IMR-90 (cell line): ENCODE data around the gene STARD13. TPM values are rescaled to one million over a fixed set of nuclear protein-coding genes. Genes with fewer than 3 reads are reported as not detected.

Experiments used
- ATAC-seq: fragments of 200-7000 bp; cut with Tn5 transposase; 2 replicates; pipeline ENCODE4 v1.9.1; 2020; ENCODE audit warnings: low read depth, mild to moderate bottlenecking, moderate library complexity
- BruUV-seq: library from RNA; stranded (reverse); fragments of 400-500 nt; replicated peaks from 2 replicates; lab custom pipeline; 2021; lab: Mats Ljungman, UMichigan
- CTCF ChIA-PET: fragments of 300-600 bp; formaldehyde crosslinking; extraction: SDS; loops from one replicate; lab custom pipeline; 2021; ENCODE audit warnings: antibody characterized with exemption; lab: Yijun Ruan, JAX
- POLR2A ChIA-PET: fragments of 300-600 bp; sonication (Branson Sonifier 250); formaldehyde crosslinking; loops from one replicate; lab custom pipeline; 2022; ENCODE audit warnings: antibody characterized with exemption; ENCODE audit not compliant: unreplicated experiment; lab: Charles Lee
- DNase-seq: peaks from one replicate; pipeline ENCODE4 v3.0.0; 2013
- H2AFZ ChIP-seq: replicated peaks from 2 replicates; pipeline ENCODE3; 2013; ENCODE audit warnings: low read length, mild to moderate bottlenecking; ENCODE audit not compliant: poor library complexity
- H2AK5ac ChIP-seq: 2 replicates; pipeline ENCODE4 v1.6.1; 2013; ENCODE audit warnings: low read depth, low read length, inconsistent platforms
- H2AK9ac ChIP-seq: replicated peaks from 2 replicates; pipeline ENCODE3; 2013; ENCODE audit warnings: mild to moderate bottlenecking, low read depth, low read length, moderate library complexity; ENCODE audit not compliant: poor library complexity
- H2BK120ac ChIP-seq: 2 replicates; pipeline ENCODE4 v1.6.1; 2013; ENCODE audit warnings: low read depth, low read length, inconsistent platforms
- H2BK15ac ChIP-seq: 3 replicates; pipeline ENCODE4 v1.6.1; 2013; ENCODE audit warnings: low read depth, low read length, inconsistent platforms
- H2BK20ac ChIP-seq: 2 replicates; pipeline ENCODE4 v1.6.1; 2013; ENCODE audit warnings: low read depth, mild to moderate bottlenecking, inconsistent platforms, low read length, moderate library complexity
- H2BK5ac ChIP-seq: 2 replicates; pipeline ENCODE4 v1.6.1; 2013; ENCODE audit warnings: mild to moderate bottlenecking, low read depth, low read length, inconsistent platforms; ENCODE audit not compliant: poor library complexity, severe bottlenecking
- H3K14ac ChIP-seq: replicated peaks from 2 replicates; pipeline ENCODE4 v1.6.1; 2013; ENCODE audit warnings: low read depth, low read length, inconsistent platforms
- H3K18ac ChIP-seq: 2 replicates; pipeline ENCODE4 v1.6.1; 2013; ENCODE audit warnings: low read depth, low read length, control low read depth
- H3K23ac ChIP-seq: 2 replicates; pipeline ENCODE4 v1.6.1; 2013; ENCODE audit warnings: low read depth, low read length, inconsistent platforms
- H3K27ac ChIP-seq: 2 replicates; pipeline ENCODE4 v1.5.1; 2013; ENCODE audit warnings: mild to moderate bottlenecking, control low read depth, low read length; ENCODE audit not compliant: insufficient read depth
- H3K27me3 ChIP-seq: 2 replicates; pipeline ENCODE4 v1.6.1; 2013; ENCODE audit warnings: low read length; ENCODE audit not compliant: control insufficient read depth, insufficient read depth
- H3K36me3 ChIP-seq: 2 replicates; pipeline ENCODE4 v1.6.1; 2013; ENCODE audit warnings: low read length, mixed read lengths; ENCODE audit not compliant: control insufficient read depth, insufficient read depth
- H3K4ac ChIP-seq: 2 replicates; pipeline ENCODE4 v1.6.1; 2013; ENCODE audit warnings: low read depth, low read length, inconsistent platforms
- H3K4me1 ChIP-seq: 2 replicates; pipeline ENCODE4 v1.6.1; 2013; ENCODE audit warnings: low read length, mixed read lengths; ENCODE audit not compliant: control insufficient read depth, insufficient read depth
- H3K4me2 ChIP-seq: 2 replicates; pipeline ENCODE4 v1.6.1; 2013; ENCODE audit warnings: low read depth, mild to moderate bottlenecking, control low read depth, low read length, moderate library complexity
- H3K4me3 ChIP-seq: 2 replicates; pipeline ENCODE4 v1.5.1; 2013; ENCODE audit warnings: low read depth, mild to moderate bottlenecking, control low read depth, low read length, moderate library complexity; ENCODE audit not compliant: insufficient read depth
- H3K56ac ChIP-seq: 2 replicates; pipeline ENCODE4 v1.6.1; 2013; ENCODE audit warnings: low read length, inconsistent platforms; ENCODE audit not compliant: insufficient read depth; ENCODE audit errors: extremely low read depth
- H3K79me1 ChIP-seq, 2 experiments: 2 replicates each; pipeline ENCODE4 v1.6.1; 2013; ENCODE audit warnings: low read length in 2 of 2, inconsistent platforms in 1 of 2, low read depth in 1 of 2
- H3K9ac ChIP-seq: 2 replicates; pipeline ENCODE4 v1.6.1; 2013; ENCODE audit warnings: low read depth, low read length, control low read depth
- H3K9me1 ChIP-seq: 2 replicates; pipeline ENCODE4 v1.6.1; 2013; ENCODE audit warnings: low read length, inconsistent platforms; ENCODE audit not compliant: insufficient read depth
- H3K9me3 ChIP-seq: 2 replicates; pipeline ENCODE4 v1.6.1; 2013; ENCODE audit warnings: low read length; ENCODE audit not compliant: control insufficient read depth, insufficient read depth
- H4K20me1 ChIP-seq: 2 replicates; pipeline ENCODE4 v1.6.1; 2013; ENCODE audit warnings: low read length, inconsistent platforms; ENCODE audit not compliant: insufficient read depth
- H4K5ac ChIP-seq: 2 replicates; pipeline ENCODE4 v1.6.1; 2013; ENCODE audit warnings: mild to moderate bottlenecking, low read depth, low read length, control low read depth
- H4K8ac ChIP-seq, 2 experiments: 2 replicates each; pipeline ENCODE4 v1.6.1; 2013; ENCODE audit warnings: low read depth in 2 of 2, low read length in 2 of 2, control low read depth in 1 of 2, inconsistent platforms in 1 of 2
- H4K91ac ChIP-seq: 2 replicates; pipeline ENCODE4 v1.6.1; 2013; ENCODE audit warnings: low read depth, low read length, inconsistent platforms; ENCODE audit not compliant: insufficient read depth
- RAD21 ChIP-seq: IDR thresholded peaks from 2 replicates; pipeline ENCODE4 v1.6.1; 2012; ENCODE audit warnings: low read length, improper control_type of control experiment
- RCOR1 ChIP-seq: IDR thresholded peaks from 2 replicates; pipeline ENCODE4 v1.6.1; 2012; ENCODE audit warnings: mild to moderate bottlenecking, low read length, improper control_type of control experiment; ENCODE audit not compliant: insufficient replicate concordance
- USF2 ChIP-seq: fragments of 150-350 bp; IDR thresholded peaks from 2 replicates; pipeline ENCODE4 v1.6.1; 2017; ENCODE audit warnings: mild to moderate bottlenecking, antibody characterized with exemption, low read length, low read depth
- WGBS, 2 experiments: methylation state at CpG; one replicate each; pipeline versions ENCODE4 v1.1.5 to v1.1.7; 2013; ENCODE audit warnings: missing lambda C conversion rate in 2 of 2; ENCODE audit not compliant: insufficient read length in 1 of 2; ENCODE audit errors: extremely low coverage in 2 of 2; 5-methylcytosine and 5-hydroxymethylcytosine counted together
- dilution Hi-C: fragments of 300-500 bp; cut with HindIII; formaldehyde crosslinking; loops from one replicate; pipeline ENCODE4 v1.14.3; 2018; ENCODE audit warnings: low sequenced_read_pairs; ENCODE audit not compliant: unreplicated experiment
- in situ Hi-C: fragments of 300-500 bp; cut with MboI; formaldehyde crosslinking; loops from 3 replicates; pipeline ENCODE4 v1.14.3; 2019; ENCODE audit warnings: low sequenced_read_pairs, inconsistent platforms, mixed read lengths
- intact Hi-C: fragments of 100-400 bp; cut with micrococcal nuclease; formaldehyde crosslinking; loops from 2 replicates; pipeline ENCODE4 v1.10.0; 2022
- polyA plus RNA-seq, 3 experiments: library from polyadenylated mRNA; depleted of rRNA; stranded (reverse); fragments of >200 nt; gene quantifications; 2 replicates each; pipeline ENCODE4 v1.2.3, GENCODE V29; 2012; ENCODE audit warnings: low replicate concordance in 1 of 3
- total RNA-seq: library from RNA; depleted of rRNA; stranded (reverse); fragments of >200 nt; gene quantifications from 2 replicates; pipeline ENCODE4 v1.2.3, GENCODE V29; 2012
- TF ChIP-seq, protein P1 (sequence below): conservative IDR thresholded peaks from 2 replicates; pipeline ENCODE4 v1.5.1; 2012; ENCODE audit warnings: mild to moderate bottlenecking, low read depth, low read length, improper control_type of control experiment

Gene STARD13
- total and polyA plus RNA-seq, 2 of the 4 experiments (the other 2 are of a cell fraction), result 23.6 to 46.6 TPM

DNA sequence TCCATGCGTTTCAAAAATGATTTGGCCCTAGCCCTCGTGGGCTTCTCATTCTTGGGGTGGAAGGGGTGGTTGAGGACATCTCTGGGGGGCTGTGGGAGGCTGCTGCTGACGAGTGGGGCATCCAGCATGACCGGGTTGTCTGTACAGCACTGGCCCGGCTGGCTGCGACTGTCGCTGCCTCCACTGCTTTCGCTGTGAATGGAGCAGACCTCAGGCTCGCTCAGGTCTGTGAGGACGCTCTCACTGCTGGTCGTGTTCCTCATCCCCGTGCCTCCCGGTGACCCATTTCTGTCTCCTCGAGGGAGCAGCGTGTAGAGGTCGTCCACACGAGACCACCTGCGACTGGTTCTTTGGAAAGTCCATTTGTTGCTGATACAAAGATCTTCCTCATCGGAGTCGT is 155.7 kb downstream of the STARD13 start:
- in situ Hi-C loops (no loop called here), intact Hi-C loops (loop anchor here (5.0 to 10.0 kb wide), 3 partner anchors 157 to 595 kb away; partner anchors contain the start of gene STARD13), dilution Hi-C loops (no loop called here)
- H3K4me3 ChIP-seq, result no peak overlapping the region
- H4K8ac ChIP-seq, result no peak overlapping the region
- H3K14ac ChIP-seq, result no peak overlapping the region
- DNase-seq (no peak), ATAC-seq (no peak)
- no peak overlapping the region for H2BK15ac ChIP-seq
- no peaks in the 10 kb centered on the region for H3K27me3 ChIP-seq
- H4K5ac ChIP-seq, result no peak overlapping the region
- TF ChIP-seq USF2 (no peak), RAD21 (no peak), RCOR1 (no peak)
- TF ChIP-seq, protein P1, sequence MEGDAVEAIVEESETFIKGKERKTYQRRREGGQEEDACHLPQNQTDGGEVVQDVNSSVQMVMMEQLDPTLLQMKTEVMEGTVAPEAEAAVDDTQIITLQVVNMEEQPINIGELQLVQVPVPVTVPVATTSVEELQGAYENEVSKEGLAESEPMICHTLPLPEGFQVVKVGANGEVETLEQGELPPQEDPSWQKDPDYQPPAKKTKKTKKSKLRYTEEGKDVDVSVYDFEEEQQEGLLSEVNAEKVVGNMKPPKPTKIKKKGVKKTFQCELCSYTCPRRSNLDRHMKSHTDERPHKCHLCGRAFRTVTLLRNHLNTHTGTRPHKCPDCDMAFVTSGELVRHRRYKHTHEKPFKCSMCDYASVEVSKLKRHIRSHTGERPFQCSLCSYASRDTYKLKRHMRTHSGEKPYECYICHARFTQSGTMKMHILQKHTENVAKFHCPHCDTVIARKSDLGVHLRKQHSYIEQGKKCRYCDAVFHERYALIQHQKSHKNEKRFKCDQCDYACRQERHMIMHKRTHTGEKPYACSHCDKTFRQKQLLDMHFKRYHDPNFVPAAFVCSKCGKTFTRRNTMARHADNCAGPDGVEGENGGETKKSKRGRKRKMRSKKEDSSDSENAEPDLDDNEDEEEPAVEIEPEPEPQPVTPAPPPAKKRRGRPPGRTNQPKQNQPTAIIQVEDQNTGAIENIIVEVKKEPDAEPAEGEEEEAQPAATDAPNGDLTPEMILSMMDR, result no peak
- H4K91ac ChIP-seq, result no peak overlapping the region
- H4K20me1 ChIP-seq, result peaks cover 13% of the 10 kb centered on the region
- no peak overlapping the region for H3K18ac ChIP-seq
- H3K23ac ChIP-seq, result no peak overlapping the region
- H3K36me3 ChIP-seq, result peaks cover 41% of the 10 kb centered on the region
- CTCF ChIA-PET, result no interaction called here
- H2BK120ac ChIP-seq, result no peak overlapping the region
- BruUV-seq, result no TSS peak
- no peaks in the 10 kb centered on the region for H3K9me3 ChIP-seq
- H3K9ac ChIP-seq, result no peak overlapping the region
- WGBS, 2 experiments, result 89% methylated on average over 17 of the region's 20 CpGs; no CpG with 5 or more reads in 1 of the 2 experiments
- H2AFZ ChIP-seq, result no peak overlapping the region
- H3K27ac ChIP-seq, result no peak overlapping the region
- H3K4me2 ChIP-seq, result no peak overlapping the region
- no peak overlapping the region for H3K56ac ChIP-seq
- H2AK5ac ChIP-seq, result no peak overlapping the region
- peaks cover 44 to 83% of the 10 kb centered on the region in 2 experiments for H3K79me1 ChIP-seq
- H2BK5ac ChIP-seq, result no peak overlapping the region
- POLR2A ChIA-PET, result no interaction called here
- no peak overlapping the region for H3K4ac ChIP-seq
- H2AK9ac ChIP-seq, result no peak overlapping the region
- peaks cover 19% of the 10 kb centered on the region for H3K4me1 ChIP-seq
- H2BK20ac ChIP-seq, result no peak overlapping the region
- H3K9me1 ChIP-seq, result peaks cover 23% of the 10 kb centered on the region
